Daoy (cell line): ENCODE data around the gene GALNT10. TPM values are rescaled to one million over a fixed set of nuclear protein-coding genes. Genes with fewer than 3 reads are reported as not detected.

Experiments
- DNase-seq: peaks from one replicate; pipeline ENCODE4 v3.0.0-alpha.2; 2015; ENCODE audit warnings: low read depth
- total RNA-seq: library from RNA; depleted of rRNA; stranded (reverse); fragments of >200 nt; shearing (Covaris generic); gene quantifications from 2 replicates; pipeline ENCODE4 v1.2.3, GENCODE V29; 2014

Gene GALNT10
- total RNA-seq, 1 experiment from 2014 or later, result 44.7 TPM

DNA sequence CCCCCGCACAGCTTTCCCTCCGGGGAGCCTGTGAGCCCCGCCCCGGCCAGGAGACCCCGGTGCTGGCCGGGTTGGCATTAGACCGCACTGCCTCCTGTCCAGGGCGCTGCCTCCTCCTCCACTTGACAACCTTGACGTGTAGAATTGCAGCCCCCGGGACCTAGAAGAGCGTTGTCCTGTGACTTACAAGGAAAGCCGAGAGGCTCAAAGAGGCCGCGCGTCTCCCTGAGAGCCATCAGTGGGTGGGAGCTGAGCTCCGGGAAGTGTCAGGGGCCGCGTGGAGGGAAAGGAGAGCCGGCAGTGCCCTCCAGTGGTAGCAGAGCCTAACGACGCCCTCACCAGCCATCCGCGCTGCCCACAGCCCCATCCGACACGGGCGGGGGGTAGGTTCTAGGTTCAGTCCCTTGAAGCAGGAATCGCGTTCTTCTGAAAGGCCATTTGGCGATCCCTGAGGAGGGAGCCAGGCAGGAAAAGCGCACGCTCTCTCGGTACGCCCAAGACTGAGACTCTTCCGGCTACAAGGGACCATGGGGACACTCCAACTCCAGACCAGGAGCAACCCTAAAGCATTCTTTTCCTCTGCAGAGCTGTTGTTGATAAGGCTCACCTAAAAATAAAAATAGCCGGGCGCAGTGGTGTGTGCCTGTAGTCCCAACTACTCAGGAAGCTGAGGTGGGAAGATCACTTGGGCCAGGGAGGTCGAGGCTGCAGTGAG, 214.7 kb downstream of the GALNT10 start:
- peak; percentile 90 for DNase-seq

DNA sequence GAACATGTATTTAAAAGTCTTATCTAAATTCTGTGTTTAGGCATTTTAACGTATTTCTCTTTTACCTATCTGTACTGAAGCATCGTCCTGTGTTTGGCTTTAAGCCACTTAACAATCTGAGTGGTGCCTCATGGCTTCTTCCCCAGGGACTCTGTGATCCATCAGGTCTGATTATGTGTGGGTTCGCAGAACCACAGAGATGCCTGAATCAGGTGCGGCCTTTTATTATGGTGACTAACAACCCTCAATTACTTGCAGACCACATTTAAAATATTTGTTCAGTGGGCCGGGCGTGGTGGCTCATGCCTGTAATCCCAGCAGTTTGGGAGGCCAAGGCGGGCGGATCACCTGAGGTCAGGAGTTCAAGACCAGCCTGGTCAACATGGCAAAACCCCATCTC, 215.7 kb downstream of the GALNT10 start:
- DNase-seq, result peak; percentile 92

DNA sequence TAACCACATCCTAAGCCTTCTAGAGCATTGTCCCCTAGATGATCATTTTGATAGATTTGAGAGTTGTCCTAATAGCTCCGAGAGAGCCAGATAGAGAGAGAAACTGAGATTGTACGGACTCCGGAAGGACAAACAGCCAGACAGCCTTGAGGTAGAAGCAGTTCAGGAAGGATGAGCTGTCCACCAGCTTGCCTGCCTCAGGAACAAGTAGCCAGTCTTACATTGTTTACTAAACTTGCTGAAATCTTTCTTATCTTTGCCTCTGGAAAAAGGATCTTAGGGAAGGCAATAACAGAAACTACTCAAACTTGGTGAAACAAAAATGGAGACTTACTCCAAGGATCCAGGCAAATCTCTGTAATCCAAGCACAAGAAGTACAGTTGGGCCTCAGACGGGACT, 216.3 kb downstream of the GALNT10 start:
- DNase-seq, result no peak

GRCh38 chr5:154408811-154409210, 218.3 kb downstream of the GALNT10 start:
- no peak for DNase-seq

- no peak for DNase-seq
Measured at GRCh38 chr5:154409230-154409840, 218.8 kb downstream of the GALNT10 start.

DNA sequence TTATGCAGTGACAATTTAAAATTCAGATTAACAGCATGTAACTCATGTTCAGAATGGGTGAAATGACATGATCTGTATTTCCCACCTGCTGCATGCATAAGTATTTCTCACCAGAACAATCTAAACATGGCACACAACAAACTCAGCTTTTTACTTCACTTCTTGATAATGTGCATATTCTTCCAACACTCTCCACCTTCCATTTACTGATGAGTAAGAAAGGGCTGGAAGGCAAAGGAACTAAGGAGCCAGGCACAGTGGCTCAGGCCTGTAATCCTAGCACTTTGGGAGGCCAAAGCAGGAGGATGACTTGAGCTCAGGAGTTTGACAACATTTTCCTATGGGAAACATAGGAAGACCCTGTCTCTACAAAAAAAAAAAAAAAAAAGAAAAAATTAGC, 219.5 kb downstream of the GALNT10 start:
- no peak for DNase-seq

DNA sequence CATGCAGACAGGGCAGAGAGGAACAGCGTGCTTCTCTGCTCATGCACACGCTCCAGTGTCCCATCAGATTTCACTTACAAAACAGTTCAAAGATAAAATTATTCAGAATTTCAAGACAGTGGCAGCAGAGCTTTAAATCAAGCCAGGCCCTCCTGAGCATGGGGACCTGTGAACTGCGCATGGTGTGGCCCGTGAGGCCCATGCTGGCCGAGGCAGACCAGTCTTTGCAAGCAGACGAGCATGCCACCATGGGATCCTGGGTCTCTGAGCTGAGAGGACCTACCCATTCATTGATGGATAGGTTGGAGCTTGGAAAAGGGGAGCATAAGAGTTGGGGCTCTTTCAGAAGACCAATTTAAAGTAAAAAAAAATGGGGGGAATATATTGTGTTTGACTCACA, 220.3 kb downstream of the GALNT10 start:
- DNase-seq, result no peak

GRCh38 chr5:154411338-154411737, 220.8 kb downstream of the GALNT10 start:
- DNase-seq, result no peak

DNA sequence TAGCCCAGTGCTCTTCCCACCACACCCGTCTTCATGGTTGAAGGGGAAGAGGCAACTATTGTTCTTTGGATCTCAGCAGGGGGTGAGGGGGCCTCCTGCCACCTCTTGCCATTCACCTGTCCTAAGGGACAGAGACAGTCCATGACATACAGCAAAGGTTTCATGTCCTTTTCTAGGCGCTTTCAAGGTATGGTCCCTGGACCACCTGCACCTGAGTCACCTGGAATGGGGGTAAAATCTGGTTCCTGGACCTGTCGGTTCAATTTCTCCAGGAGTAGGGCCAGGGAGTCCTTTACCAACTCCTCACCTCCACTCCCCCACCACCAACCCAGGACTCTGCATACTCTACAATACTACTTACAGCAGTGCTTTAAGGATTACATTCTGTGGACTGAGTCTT, 221.8 kb downstream of the GALNT10 start:
- DNase-seq, result no peak

GRCh38 chr5:154412925-154413324, 222.4 kb downstream of the GALNT10 start:
- DNase-seq, result no peak

DNA sequence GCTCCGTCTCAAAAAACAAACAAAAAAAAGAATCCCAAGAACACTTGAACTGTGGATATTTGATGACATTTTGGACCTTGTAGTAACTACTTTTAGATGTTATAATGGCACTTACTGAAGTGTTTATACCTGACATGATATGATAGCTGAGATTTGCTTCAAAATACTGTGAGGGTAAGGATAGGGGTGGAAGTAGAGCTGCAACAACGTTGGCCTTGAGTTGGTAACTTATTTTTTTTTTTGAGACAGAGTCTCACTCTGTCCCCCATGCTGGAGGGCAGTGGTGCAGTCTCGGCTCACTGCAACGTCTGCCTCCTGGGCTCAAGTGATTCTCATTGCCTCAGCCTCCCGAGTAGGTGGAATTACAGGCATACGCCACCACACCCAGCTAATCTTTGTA, 224.6 kb downstream of the GALNT10 start:
- no peak for DNase-seq

GRCh38 chr5:154418344-154418820, 227.8 kb downstream of the GALNT10 start:
- no peak for DNase-seq

DNA sequence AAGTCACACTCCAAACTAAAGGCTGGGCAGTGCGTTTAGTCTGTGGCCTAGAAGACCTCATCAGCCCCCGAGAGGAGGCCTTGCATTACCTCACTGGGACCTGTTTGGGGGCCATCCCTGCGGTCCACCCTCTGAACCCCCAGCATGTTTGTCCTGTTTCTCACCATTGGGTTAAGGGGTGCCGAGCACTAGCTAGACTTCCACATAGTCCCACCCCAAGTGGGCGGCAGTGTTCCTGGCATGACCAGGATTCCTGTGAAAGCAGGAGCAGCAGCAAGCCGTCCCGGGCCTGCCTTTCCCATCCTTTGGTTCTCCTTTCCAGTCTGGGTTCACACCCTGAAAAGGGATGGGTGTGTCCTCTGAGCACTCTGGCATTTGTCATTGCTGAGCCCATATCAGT, 228.7 kb downstream of the GALNT10 start:
- DNase-seq, result no peak

GRCh38 chr5:154421868-154422267, 231.3 kb downstream of the GALNT10 start:
- DNase-seq, result peak; percentile 31

DNA sequence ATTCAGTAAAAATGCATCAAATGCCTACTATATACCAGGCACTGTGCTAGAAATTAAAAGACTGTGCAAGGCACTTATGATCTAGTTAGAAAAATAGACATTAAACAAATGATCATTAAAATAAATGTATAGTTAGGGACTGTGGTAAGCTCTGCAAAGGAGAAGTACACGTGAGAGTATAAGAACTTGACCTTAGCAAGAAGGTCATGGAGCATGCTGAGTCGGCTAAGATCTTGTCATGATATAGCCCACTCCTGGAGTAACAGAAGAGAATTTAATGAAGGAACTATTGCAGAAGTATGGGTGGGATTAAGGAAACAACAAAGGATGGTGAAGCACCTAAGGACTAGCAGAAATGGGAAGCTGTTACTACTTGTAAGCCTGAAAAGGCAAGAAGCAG, 231.8 kb downstream of the GALNT10 start:
- no peak for DNase-seq

GRCh38 chr5:154428208-154428607, 237.7 kb downstream of the GALNT10 start:
- no peak for DNase-seq

GRCh38 chr5:154429341-154429740, 238.8 kb downstream of the GALNT10 start:
- DNase-seq, result no peak

DNA sequence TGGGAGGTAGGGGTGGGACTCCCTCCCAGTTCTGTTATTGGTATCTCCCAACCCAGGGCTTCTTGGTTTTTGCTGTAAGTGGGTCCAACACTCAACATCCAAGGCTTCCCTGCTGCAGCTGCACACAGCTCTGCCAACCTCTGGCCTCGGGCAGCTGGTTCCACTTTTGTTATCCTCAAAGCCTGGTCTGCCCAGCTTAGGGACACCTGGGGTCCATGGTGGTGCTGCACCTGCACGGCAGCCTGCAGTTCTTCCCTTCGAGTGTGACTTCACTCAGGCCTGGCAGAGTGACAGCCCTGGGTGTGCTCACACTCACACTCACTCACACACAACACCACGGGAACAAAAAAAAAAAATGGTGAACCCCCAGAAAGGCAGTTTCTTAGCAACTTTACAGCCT, 239.9 kb downstream of the GALNT10 start:
- no peak for DNase-seq

DNA sequence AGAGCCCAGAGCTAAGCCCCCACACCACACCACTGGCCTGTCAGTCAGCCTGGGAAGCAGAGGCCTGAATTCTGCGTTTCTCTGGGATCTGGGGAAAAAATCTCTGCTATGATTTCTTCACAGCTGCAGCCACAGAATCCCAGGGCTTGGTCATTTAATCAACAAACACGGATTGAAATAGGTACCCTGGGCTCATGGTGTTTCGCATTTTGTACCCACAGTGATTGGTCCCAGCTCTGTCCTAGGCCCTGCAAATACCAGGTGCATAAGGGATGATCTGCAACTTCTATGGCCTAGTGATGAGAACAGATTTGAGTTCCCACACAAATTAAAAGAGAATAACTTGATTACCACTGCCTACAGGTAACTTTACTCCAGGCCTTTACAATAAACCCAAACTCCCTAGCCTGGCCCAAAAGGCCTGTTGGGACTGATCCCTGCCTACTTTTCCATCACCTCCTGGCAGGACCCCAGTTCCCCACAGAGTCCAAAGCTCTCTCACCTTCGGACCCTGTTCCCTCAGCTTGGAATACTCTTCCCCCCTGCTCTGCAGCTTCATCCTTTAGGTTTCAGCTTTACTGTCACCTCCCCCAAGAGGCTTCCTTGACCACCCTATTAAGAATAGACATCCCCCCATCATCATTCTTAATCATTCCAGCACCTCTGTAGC, 240.6 kb downstream of the GALNT10 start:
- DNase-seq, result no peak

DNA sequence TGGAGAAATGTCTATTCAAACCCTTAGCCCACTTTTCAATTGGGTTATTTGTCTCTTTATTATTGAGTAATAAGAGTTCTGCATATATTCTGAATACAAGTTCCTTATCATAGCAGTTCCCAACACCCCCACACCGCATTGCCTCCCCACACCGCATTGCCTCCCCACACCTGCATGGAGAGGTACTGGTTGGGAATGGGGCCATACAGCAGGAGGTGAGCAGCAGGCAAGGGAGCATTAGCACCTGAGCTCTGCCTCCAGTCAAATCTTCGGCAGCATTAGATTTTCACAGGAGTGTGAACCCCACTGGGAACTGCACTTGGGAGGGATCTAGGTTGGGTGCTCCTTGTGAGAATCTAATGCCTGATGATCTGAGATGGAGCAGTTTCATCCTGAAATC, 244.7 kb downstream of the GALNT10 start:
- no peak for DNase-seq

DNA sequence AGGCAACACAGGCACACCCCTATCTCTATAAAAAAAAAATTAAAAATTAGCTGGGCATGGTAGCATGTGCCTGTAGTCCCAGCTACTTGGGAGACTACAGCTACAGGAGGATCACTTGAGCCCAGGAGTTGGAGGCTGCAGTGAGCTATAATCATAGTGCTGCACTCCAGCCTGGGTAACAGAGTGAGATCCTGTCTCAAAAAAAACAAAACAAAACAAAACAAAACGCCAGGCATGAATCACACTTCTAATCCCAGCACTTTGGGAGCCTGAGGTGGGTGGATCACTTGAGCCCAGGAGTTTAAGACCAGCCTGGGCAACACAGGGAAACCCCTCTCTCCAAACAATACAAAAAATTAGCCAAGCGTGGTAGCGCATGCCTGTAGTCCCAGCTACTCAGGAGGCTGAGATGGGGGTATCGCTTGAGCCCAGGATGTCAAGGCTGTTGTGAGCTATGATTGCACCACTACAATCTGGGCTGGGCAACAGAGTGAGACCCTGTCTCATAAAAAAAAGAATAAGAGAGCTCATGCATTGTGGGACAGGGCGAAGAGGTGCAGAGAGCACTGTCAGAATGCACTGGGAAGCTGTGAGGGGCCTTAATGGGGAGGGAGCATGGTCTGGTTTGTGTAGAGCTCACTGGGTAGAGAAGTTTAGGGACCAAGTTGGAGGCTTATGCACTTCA, 246.9 kb downstream of the GALNT10 start:
- DNase-seq, result no peak

DNA sequence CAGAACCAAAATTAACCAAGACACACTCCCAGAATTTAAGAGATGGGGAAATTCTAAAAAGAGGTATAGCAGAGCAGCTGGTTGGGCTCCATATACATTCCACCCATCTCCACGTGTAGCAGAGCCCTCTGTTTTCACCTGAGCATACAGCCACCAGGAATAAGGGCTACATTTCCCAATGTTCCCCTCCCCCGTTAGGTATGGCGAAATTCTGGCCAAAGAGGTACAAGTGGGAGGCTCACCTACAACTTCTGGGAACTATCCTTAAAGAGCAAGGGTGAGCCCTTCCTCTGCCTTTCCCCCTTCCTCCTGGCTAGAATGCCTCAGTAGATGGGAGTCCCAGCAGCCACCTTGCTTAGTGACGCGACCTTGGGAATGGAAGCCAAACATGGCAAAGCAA, 250.0 kb downstream of the GALNT10 start:
- DNase-seq, result no peak
